GM15510 (cell line): ENCODE results near the gene HDAC4.

ENCODE experiments used
- POLR2A ChIP-seq: IDR thresholded peaks from 3 replicates; pipeline ENCODE4 v1.6.1; 2011; ENCODE audit warnings: borderline replicate concordance; ENCODE audit not compliant: insufficient read length; ENCODE audit errors: extremely low read depth

Gene HDAC4

GRCh38 chr2:239255628-239256349, 145.0 kb downstream of the HDAC4 start:
- no peak for TF ChIP-seq POLR2A

GRCh38 chr2:239255218-239255617, 145.6 kb downstream of the HDAC4 start:
- TF ChIP-seq POLR2A = no peak

GRCh38 chr2:239253701-239254436, 147.0 kb downstream of the HDAC4 start:
- no peak for TF ChIP-seq POLR2A

- TF ChIP-seq POLR2A = no peak
Observed at GRCh38 chr2:239253264-239253663, 147.6 kb downstream of the HDAC4 start.

GRCh38 chr2:239252801-239253200, 148.0 kb downstream of the HDAC4 start:
- no peak for TF ChIP-seq POLR2A

- TF ChIP-seq POLR2A = no peak
Observed at GRCh38 chr2:239252393-239252792, 148.4 kb downstream of the HDAC4 start.

GRCh38 chr2:239251971-239252370, 148.8 kb downstream of the HDAC4 start:
- no peak for TF ChIP-seq POLR2A

- TF ChIP-seq POLR2A = no peak
Observed at GRCh38 chr2:239250216-239251081, 150.4 kb downstream of the HDAC4 start.

- no peak for TF ChIP-seq POLR2A
Observed at GRCh38 chr2:239249776-239250175, 151.0 kb downstream of the HDAC4 start.

- no peak for TF ChIP-seq POLR2A
Observed at GRCh38 chr2:239249048-239249447, 151.8 kb downstream of the HDAC4 start.

GRCh38 chr2:239247401-239248245, 153.2 kb downstream of the HDAC4 start:
- TF ChIP-seq POLR2A = no peak

GRCh38 chr2:239246723-239247122, 154.1 kb downstream of the HDAC4 start:
- TF ChIP-seq POLR2A = no peak

GRCh38 chr2:239245872-239246721, 154.7 kb downstream of the HDAC4 start:
- no peak for TF ChIP-seq POLR2A
